Panc1 (cell line): ENCODE measurements around the gene CSTB. TPM values are rescaled to one million over a fixed set of nuclear protein-coding genes. Genes with fewer than 3 reads are reported as not detected.

Experiments
- ATAC-seq: fragments of 200-7000 bp; cut with Tn5 transposase; 2 replicates; pipeline ENCODE4 v1.9.1; 2020; ENCODE audit warnings: mild to moderate bottlenecking, moderate library complexity
- BruUV-seq: library from RNA; stranded (reverse); fragments of 400-500 nt; replicated peaks from 2 replicates; lab custom pipeline; 2021; lab: Mats Ljungman, UMichigan
- CTCF ChIA-PET: fragments of 300-600 bp; sonication (Branson Sonifier 250); formaldehyde crosslinking; loops from one replicate; lab custom pipeline; 2022; ENCODE audit warnings: antibody characterized with exemption; lab: Charles Lee
- POLR2A ChIA-PET: fragments of 300-600 bp; sonication (Branson Sonifier 250); formaldehyde crosslinking; loops from one replicate; lab custom pipeline; 2022; ENCODE audit warnings: antibody characterized with exemption; lab: Charles Lee
- DNase-seq: peaks from one replicate; pipeline ENCODE4 v3.0.0-alpha.2; 2010; ENCODE audit warnings: low read depth, low spot score
- H3K27ac ChIP-seq: 2 replicates; pipeline ENCODE4 v1.5.1; 2011; ENCODE audit warnings: mild to moderate bottlenecking, low read length, inconsistent platforms
- H3K27me3 ChIP-seq: fragments of 200-500 bp; sonication (Bioruptor generic); 2 replicates; pipeline ENCODE4 v1.6.0; 2014; ENCODE audit warnings: low read length, inconsistent platforms; ENCODE audit not compliant: control insufficient read depth, insufficient read depth
- H3K36me3 ChIP-seq: fragments of 200-500 bp; sonication (Bioruptor generic); 2 replicates; pipeline ENCODE4 v1.5.1; 2014; ENCODE audit warnings: inconsistent platforms, mild to moderate bottlenecking, low read length, moderate library complexity; ENCODE audit not compliant: control insufficient read depth, insufficient read depth
- H3K4me1 ChIP-seq: 2 replicates; pipeline ENCODE4 v1.5.1; 2011; ENCODE audit warnings: inconsistent platforms, mild to moderate bottlenecking, low read length, moderate library complexity; ENCODE audit not compliant: control insufficient read depth, insufficient read depth
- H3K4me3 ChIP-seq, 2 experiments: 2 replicates each; pipeline ENCODE4 v1.5.1; 2011 to 2012; ENCODE audit warnings: low read depth in 2 of 2, low read length in 2 of 2, mild to moderate bottlenecking in 2 of 2, inconsistent platforms in 1 of 2, moderate library complexity in 1 of 2
- H3K9me3 ChIP-seq: fragments of 200-500 bp; sonication (Bioruptor generic); 2 replicates; pipeline ENCODE4 v1.5.1; 2014; ENCODE audit warnings: low read depth, mild to moderate bottlenecking, inconsistent platforms, low read length, moderate library complexity; ENCODE audit not compliant: control insufficient read depth, insufficient read depth
- POLR2AphosphoS5 ChIP-seq: IDR thresholded peaks from 2 replicates; pipeline ENCODE4 v1.6.1; 2012; ENCODE audit warnings: mild to moderate bottlenecking, low read depth, low read length, moderate library complexity
- REST ChIP-seq, 2 experiments: IDR thresholded peaks; 2 replicates each; pipeline ENCODE4 v1.6.1; 2011 to 2012; ENCODE audit warnings: low read depth in 2 of 2, control low read depth in 1 of 2, low read length in 1 of 2, mild to moderate bottlenecking in 1 of 2, moderate library complexity in 1 of 2; ENCODE audit not compliant: insufficient read depth in 1 of 2
- SIN3A ChIP-seq: IDR thresholded peaks from 2 replicates; pipeline ENCODE4 v1.6.1; 2012; ENCODE audit warnings: low read depth, mild to moderate bottlenecking, low read length, moderate library complexity, borderline replicate concordance; ENCODE audit not compliant: insufficient read depth
- TCF7L2 ChIP-seq: IDR thresholded peaks from 2 replicates; pipeline ENCODE4 v1.6.1; 2011; ENCODE audit warnings: mild to moderate bottlenecking, low read depth, low read length, inconsistent platforms
- in situ Hi-C: cut with HindIII; loops from 2 replicates; pipeline ENCODE4 v1.10.0; 2016; ENCODE audit warnings: low sequenced_read_pairs, low pct_unique_long_range_greater_than_20kb
- intact Hi-C: fragments of 100-400 bp; cut with micrococcal nuclease; formaldehyde crosslinking; loops from one replicate; pipeline ENCODE4 v1.10.0; 2022; ENCODE audit not compliant: unreplicated experiment
- total RNA-seq: library from RNA; stranded (reverse); gene quantifications from one replicate; pipeline ENCODE4 v1.2.1, GENCODE V29; 2021; ENCODE audit not compliant: unreplicated experiment
- TF ChIP-seq, protein P1 (sequence below): fragments of 450-650 bp; IDR thresholded peaks from 2 replicates; pipeline ENCODE4 v1.5.1; 2017; ENCODE audit warnings: mild to moderate bottlenecking

CSTB gene
- total RNA-seq, 1 experiment from 2014 or later, result 72.5 TPM

DNA sequence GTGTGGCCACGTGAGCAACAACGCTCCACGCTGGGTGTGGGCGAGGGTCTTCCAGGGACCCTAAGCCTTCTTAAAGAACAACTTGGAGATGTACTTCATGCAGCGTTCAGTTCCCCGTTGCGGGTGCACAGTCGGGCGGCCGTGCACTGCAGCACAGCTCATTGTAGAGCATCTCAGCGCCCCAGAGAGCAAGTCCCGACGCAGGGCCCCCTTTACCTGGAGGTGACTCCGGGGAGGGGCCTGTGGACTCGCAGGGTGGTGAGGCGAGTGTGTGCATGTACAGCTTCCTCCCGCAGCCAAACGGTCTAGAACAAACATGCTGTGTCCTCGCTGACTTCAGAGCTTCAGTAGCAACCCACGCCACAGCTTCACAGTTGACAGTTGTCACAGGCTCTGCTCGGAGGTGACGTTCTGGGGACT, 32.7 kb upstream of the CSTB start:
- Histone ChIP-seq H3K36me3 (no peaks in the 10 kb centered on the region), H3K27ac (no peak overlapping the region), H3K9me3 (no peaks in the 10 kb centered on the region), H3K4me3 (no peak overlapping the region), H3K4me1 (peaks cover 18% of the 10 kb centered on the region), H3K27me3 (no peaks in the 10 kb centered on the region)
- TF ChIP-seq REST (IDR thresholded peaks at IDR 0.05; ENCODE audit: insufficient read depth in 1 of 2, low read depth in 2 of 2, low read length in 1 of 2), result no peak
- TF ChIP-seq TCF7L2, result no peak
- TF ChIP-seq POLR2AphosphoS5, result no peak
- no peak for TF ChIP-seq SIN3A
- TF ChIP-seq, protein P1, sequence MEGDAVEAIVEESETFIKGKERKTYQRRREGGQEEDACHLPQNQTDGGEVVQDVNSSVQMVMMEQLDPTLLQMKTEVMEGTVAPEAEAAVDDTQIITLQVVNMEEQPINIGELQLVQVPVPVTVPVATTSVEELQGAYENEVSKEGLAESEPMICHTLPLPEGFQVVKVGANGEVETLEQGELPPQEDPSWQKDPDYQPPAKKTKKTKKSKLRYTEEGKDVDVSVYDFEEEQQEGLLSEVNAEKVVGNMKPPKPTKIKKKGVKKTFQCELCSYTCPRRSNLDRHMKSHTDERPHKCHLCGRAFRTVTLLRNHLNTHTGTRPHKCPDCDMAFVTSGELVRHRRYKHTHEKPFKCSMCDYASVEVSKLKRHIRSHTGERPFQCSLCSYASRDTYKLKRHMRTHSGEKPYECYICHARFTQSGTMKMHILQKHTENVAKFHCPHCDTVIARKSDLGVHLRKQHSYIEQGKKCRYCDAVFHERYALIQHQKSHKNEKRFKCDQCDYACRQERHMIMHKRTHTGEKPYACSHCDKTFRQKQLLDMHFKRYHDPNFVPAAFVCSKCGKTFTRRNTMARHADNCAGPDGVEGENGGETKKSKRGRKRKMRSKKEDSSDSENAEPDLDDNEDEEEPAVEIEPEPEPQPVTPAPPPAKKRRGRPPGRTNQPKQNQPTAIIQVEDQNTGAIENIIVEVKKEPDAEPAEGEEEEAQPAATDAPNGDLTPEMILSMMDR, result no peak
- intact Hi-C loops, result no loop called here
- no peak for ATAC-seq
- in situ Hi-C loops, result no loop called here
- DNase-seq, result no peak
- ChIA-PET POLR2A (interaction anchor here (0.6 kb wide), 1 partner anchor 284 kb away, joined by 4 read pairs; no protein-coding TSS in a partner anchor), CTCF (interaction anchor here (0.5 kb wide), 1 partner anchor 57 kb away, joined by 4 read pairs; no protein-coding TSS in a partner anchor)
- BruUV-seq, result no TSS peak

GRCh38 chr21:43808367-43808766, 32.3 kb upstream of the CSTB start:
- TF ChIP-seq TCF7L2, result no peak
- no peak for TF ChIP-seq REST (IDR thresholded peaks at IDR 0.05; ENCODE audit: insufficient read depth in 1 of 2, low read depth in 2 of 2, low read length in 1 of 2)
- no peak for TF ChIP-seq SIN3A
- no peak for TF ChIP-seq POLR2AphosphoS5
- TF ChIP-seq, protein P1, result no peak
- no peak for DNase-seq
- ATAC-seq, result no peak
- ChIA-PET CTCF (interaction anchor here (0.5 kb wide), 1 partner anchor 58 kb away, joined by 4 read pairs; no protein-coding TSS in a partner anchor), POLR2A (interaction anchor here (0.6 kb wide), 1 partner anchor 285 kb away, joined by 4 read pairs; no protein-coding TSS in a partner anchor)
- BruUV-seq, result no TSS peak
- H3K27me3 ChIP-seq, result no peaks in the 10 kb centered on the region
- H3K27ac ChIP-seq, result no peak overlapping the region
- in situ Hi-C loops, result no loop called here
- peaks cover 18% of the 10 kb centered on the region for H3K4me1 ChIP-seq
- H3K36me3 ChIP-seq, result no peaks in the 10 kb centered on the region
- H3K9me3 ChIP-seq, result no peaks in the 10 kb centered on the region
- intact Hi-C loops, result no loop called here
- H3K4me3 ChIP-seq, result no peak overlapping the region
